Ovary (tissue), 9 donors: Measurements from ENCODE around the gene AP1S2. TPM values are rescaled to one million over a fixed set of nuclear protein-coding genes. Genes with fewer than 3 reads are reported as not detected.
"Not testable (repeated sequence)": the region's sequence is repeated elsewhere in the genome, so short reads cannot be mapped to it uniquely, and the experiment has no call there.

Source experiments
- DNase-seq, 5 donors: peaks; one replicate each; pipeline ENCODE4 v3.0.0-alpha.2; 2019 to 2020
- H3K27ac ChIP-seq, 2 donors: fragments of 200-600 bp; one replicate each; pipeline versions ENCODE4 v1.5.1 to v1.8.0; 2019 to 2022
- H3K27me3 ChIP-seq: fragments of 200-600 bp; one replicate; pipeline ENCODE4 v1.8.0; 2022
- H3K36me3 ChIP-seq: fragments of 200-600 bp; sonication (generic); one replicate; pipeline ENCODE4 v1.5.1; 2019
- H3K4me1 ChIP-seq: one replicate; pipeline ENCODE4 v1.8.1; 2013; ENCODE audit warnings: mild to moderate bottlenecking, moderate library complexity; ENCODE audit not compliant: insufficient read depth
- H3K4me3 ChIP-seq: fragments of 200-600 bp; sonication (generic); one replicate; pipeline ENCODE4 v1.5.1; 2017
- H3K9me3 ChIP-seq, 2 donors: fragments of 200-600 bp in 1 of 2; sonication (generic) in 1 of 2; one replicate each; pipeline versions ENCODE4 v1.5.1 to v1.8.1; 2013 to 2019; ENCODE audit warnings: mild to moderate bottlenecking in 1 of 2, moderate library complexity in 1 of 2
- CTCF ChIP-seq, 3 donors: fragments of 450-650 bp in 2 of 3; fragments of 200-600 bp in 1 of 3; IDR thresholded peaks; one replicate each; pipeline versions ENCODE4 v1.5.1 to v1.8.0; 2016 to 2022; ENCODE audit warnings: antibody characterized with exemption in 3 of 3, mild to moderate bottlenecking in 1 of 3
- EP300 ChIP-seq: sonication (generic); formaldehyde crosslinking; IDR thresholded peaks from one replicate; pipeline ENCODE4 v1.6.1; 2017; ENCODE audit warnings: antibody characterized with exemption
- POLR2A ChIP-seq: fragments of 450-650 bp; IDR thresholded peaks from one replicate; pipeline ENCODE4 v1.6.1; 2017; ENCODE audit warnings: antibody characterized with exemption, mild to moderate bottlenecking, moderate library complexity
- WGBS, 3 donors: extraction: QIAGEN DNeasy Blood & Tissue Kit in 1 of 3; methylation state at CpG; one replicate each; pipeline versions ENCODE4 v1.1.5 to v1.1.7; 2013 to 2017; 5-methylcytosine and 5-hydroxymethylcytosine counted together
- intact Hi-C, 4 donors: fragments of 100-400 bp; cut with DNase I; formaldehyde crosslinking; loops; one replicate each; pipeline versions ENCODE4 v1.11.0 to v1.15.1; 2022 to 2023
- polyA plus RNA-seq, 2 donors: library from polyadenylated mRNA; stranded (reverse); fragments of 200-250 nt in 1 of 2; fragments of 350-450 nt in 1 of 2; fragmentation: Illumina TruSeq in 1 of 2; extraction: RNeasy Lipid Tissue Mini Kit (QIAGEN cat#74804) in 1 of 2; gene quantifications; one replicate each; pipeline ENCODE4 v1.2.3, GENCODE V29; 2013 to 2014
- total RNA-seq, 7 donors: library from RNA; depleted of rRNA in 2 of 7; stranded (reverse); fragments of >200 nt in 2 of 7; fragmentation: NEBNext Ultra II Directional in 3 of 7; extraction: Animal tissue kit (Norgen Biotek cat#: 25700) in 3 of 7; gene quantifications; one replicate each; pipeline versions ENCODE4 v1.1.0 to v1.2.4, GENCODE V29; 2016 to 2023
- donor health status: DM: no; HTN: no; CAD: no; lungs with moderate emphysema.
- donor health status: DM: no; HTN: no; CAD: no.
- donor health status: Bipolar disorder and iron deficiency.
- donor health status: DM: yes; HTN: yes; CAD: no.
- donor health status: DM: no; HTN: no; CAD: no.
- donor health status: DM: yes; HTN: yes; CAD: no.

AP1S2 gene
- total and polyA plus RNA-seq, 9 donors, result 13.0 to 33.1 (median 16.6) TPM

- Histone ChIP-seq H3K4me3 (no peak overlapping the region), H3K4me1 (no peaks in the 10 kb centered on the region), H3K36me3 (no peaks in the 10 kb centered on the region), H3K9me3 (no peaks in the 10 kb centered on the region), H3K27me3 (no peaks in the 10 kb centered on the region), H3K27ac (no peak overlapping the region)
- intact Hi-C loops, result no loop called here
- TF ChIP-seq EP300 (no peak), POLR2A (no peak), CTCF (IDR thresholded peaks at IDR 0.05) (no peak)
- no peak for DNase-seq
- WGBS, 3 donors, result 91 to 94% (median 91%) methylated on average over 2 of the region's 2 CpGs
These were observed 35.9 kb upstream of the AP1S2 start for GRCh38 chrX:15890463-15890862.

- intact Hi-C loops, result no loop called here
- H3K9me3 ChIP-seq, result no peaks in the 10 kb centered on the region
- 49 to 58% (median 58%) methylated on average over 5 of the region's 5 CpGs for WGBS, 3 donors
- no peak for DNase-seq
- no peak overlapping the region for H3K4me3 ChIP-seq
- H3K36me3 ChIP-seq, result no peaks in the 10 kb centered on the region
- TF ChIP-seq POLR2A, result no peak
- no peaks in the 10 kb centered on the region for H3K27me3 ChIP-seq
- H3K27ac ChIP-seq, result no peak overlapping the region
- H3K4me1 ChIP-seq, result no peaks in the 10 kb centered on the region
These were observed 33.4 kb upstream of the AP1S2 start for GRCh38 chrX:15888062-15888461.

- no peaks in the 10 kb centered on the region for H3K4me1 ChIP-seq
- H3K27me3 ChIP-seq, result no peaks in the 10 kb centered on the region
- WGBS, 3 donors, result 93 to 96% (median 96%) methylated on average over 3 of the region's 3 CpGs
- TF ChIP-seq POLR2A, result no peak
- no peak for TF ChIP-seq EP300
- no peak for TF ChIP-seq CTCF (IDR thresholded peaks at IDR 0.05)
- no peak overlapping the region for H3K27ac ChIP-seq
- no peak overlapping the region for H3K4me3 ChIP-seq
- intact Hi-C loops, result no loop called here
- no peaks in the 10 kb centered on the region for H3K9me3 ChIP-seq
- no peaks in the 10 kb centered on the region for H3K36me3 ChIP-seq
- no peak for DNase-seq
These were observed 28.9 kb upstream of the AP1S2 start for GRCh38 chrX:15883540-15883863.

- no peaks in the 10 kb centered on the region for H3K36me3 ChIP-seq
- H3K4me1 ChIP-seq, result no peaks in the 10 kb centered on the region
- intact Hi-C loops, result no loop called here
- H3K9me3 ChIP-seq, result no peaks in the 10 kb centered on the region
- 41 to 53% (median 49%) methylated on average over 5 of the region's 5 CpGs for WGBS, 3 donors
- H3K4me3 ChIP-seq, result no peak overlapping the region
- no peak for TF ChIP-seq CTCF (IDR thresholded peaks at IDR 0.05)
- no peak for TF ChIP-seq POLR2A
- TF ChIP-seq EP300, result no peak
- H3K27me3 ChIP-seq, result no peaks in the 10 kb centered on the region
- no peak for DNase-seq
- H3K27ac ChIP-seq, result no peak overlapping the region
These were observed 28.3 kb upstream of the AP1S2 start for GRCh38 chrX:15882704-15883539.

- DNase-seq, result no peak
- Histone ChIP-seq H3K9me3 (no peaks in the 10 kb centered on the region), H3K4me1 (no peaks in the 10 kb centered on the region), H3K27ac (no peak overlapping the region), H3K27me3 (no peaks in the 10 kb centered on the region), H3K4me3 (no peak overlapping the region), H3K36me3 (no peaks in the 10 kb centered on the region)
- intact Hi-C loops, result no loop called here
- no peak for TF ChIP-seq POLR2A
- no peak for TF ChIP-seq CTCF (IDR thresholded peaks at IDR 0.05)
- no peak for TF ChIP-seq EP300
- WGBS, 3 donors, result 69 to 72% (median 70%) methylated on average over 2 of the region's 2 CpGs
These were observed 26.8 kb upstream of the AP1S2 start for GRCh38 chrX:15881381-15881897.

GRCh38 chrX:15877914-15878313, 23.3 kb upstream of the AP1S2 start:
- WGBS, 3 donors, result 47 to 71% (median 49%) methylated on average over 1 of the region's 1 CpG
- H3K4me1 ChIP-seq, H3K27me3 ChIP-seq, H3K9me3 ChIP-seq, DNase-seq, H3K27ac ChIP-seq, H3K4me3 ChIP-seq, H3K36me3 ChIP-seq, intact Hi-C loops: not testable (repeated sequence)
